ENCODE data around the gene SRD5A3.

Gene SRD5A3

GRCh38 chr4:55386073-55386472 lies 40.0 kb downstream of the SRD5A3 start:
- no peak overlapping the region for H2BK120ac ChIP-seq (ENCODE audit: low read depth, low read length)
- no peak overlapping the region for H3K9ac ChIP-seq (ENCODE audit: low read depth, low read length, poor library complexity)
- no peak overlapping the region for H3K27ac ChIP-seq (replicated peaks; ENCODE audit: low read length)
- H3K9me3 ChIP-seq (replicated peaks in 1 of 2; ENCODE audit: control insufficient read depth in 2 of 2, insufficient read depth in 1 of 2, low read depth in 1 of 2, low read length in 2 of 2): no peaks in the 10 kb centered on the region
- no peak overlapping the region for H2BK12ac ChIP-seq (ENCODE audit: low read length)
- no peak overlapping the region for H3K4ac ChIP-seq (ENCODE audit: low read length)
- no peak overlapping the region for H3K4me2 ChIP-seq (ENCODE audit: insufficient read depth, low read length, poor library complexity, severe bottlenecking)
- H3K79me1 ChIP-seq (ENCODE audit: low read depth, low read length): no peaks in the 10 kb centered on the region
- no peak overlapping the region for H4K91ac ChIP-seq (ENCODE audit: low read depth, low read length, poor library complexity)
- H2BK5ac ChIP-seq (ENCODE audit: low read length): no peak overlapping the region
- H4K8ac ChIP-seq (ENCODE audit: low read depth, low read length): no peak overlapping the region
- peaks cover 0 to 2% of the 10 kb centered on the region in 2 donors for H3K4me1 ChIP-seq (ENCODE audit: control insufficient read depth in 2 of 2, insufficient read depth in 1 of 2, low read depth in 1 of 2, low read length in 2 of 2)
- H3K23ac ChIP-seq (ENCODE audit: low read depth, low read length, poor library complexity): no peak overlapping the region
- no peaks in the 10 kb centered on the region for H3K27me3 ChIP-seq (ENCODE audit: control insufficient read depth in 3 of 3, insufficient read depth in 3 of 3, low read depth in 1 of 3, low read length in 3 of 3)
- no peak overlapping the region for H3K18ac ChIP-seq (ENCODE audit: low read length)
- H3K4me3 ChIP-seq (ENCODE audit: low read length in 2 of 2): no peak overlapping the region
- DNase-seq (ENCODE audit: low spot score): no peak
- no peak overlapping the region for H2AK5ac ChIP-seq (ENCODE audit: low read depth, low read length)
- no peaks in the 10 kb centered on the region for H3K36me3 ChIP-seq (replicated peaks in 1 of 2; ENCODE audit: control insufficient read depth in 2 of 2, insufficient read depth in 2 of 2, low read length in 2 of 2)
- no peak overlapping the region for H3K14ac ChIP-seq (ENCODE audit: low read length)
- peak overlapping the region; percentile 70 for H2AFZ ChIP-seq (ENCODE audit: low read length)
- no peak overlapping the region for H2BK15ac ChIP-seq (ENCODE audit: low read length)

DNA sequence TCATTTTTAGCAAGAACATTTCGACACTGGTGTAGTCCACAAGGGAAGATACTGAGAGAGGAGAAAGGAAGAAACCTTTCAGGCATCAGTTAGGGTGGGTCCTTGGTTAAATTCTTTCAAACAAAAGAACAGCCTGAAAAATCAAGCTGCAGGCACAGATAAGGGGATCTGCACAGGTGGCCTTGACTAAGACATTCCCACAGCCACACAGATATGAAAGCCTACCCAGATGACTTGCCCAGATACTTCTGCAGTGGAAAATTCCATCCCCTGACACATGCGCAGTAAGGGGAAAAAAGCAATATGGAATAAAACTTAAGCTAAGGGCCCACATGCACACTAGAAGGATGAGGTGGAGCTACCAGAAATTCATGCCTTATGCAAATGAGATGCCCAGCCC lies 40.8 kb downstream of the SRD5A3 start:
- H3K27ac ChIP-seq (replicated peaks; ENCODE audit: low read length): no peak overlapping the region
- no peak overlapping the region for H3K18ac ChIP-seq (ENCODE audit: low read length)
- H2BK5ac ChIP-seq (ENCODE audit: low read length): no peak overlapping the region
- H2AFZ ChIP-seq (ENCODE audit: low read length): no peak overlapping the region
- H3K23ac ChIP-seq (ENCODE audit: low read depth, low read length, poor library complexity): no peak overlapping the region
- H3K4me3 ChIP-seq (ENCODE audit: low read length in 2 of 2): no peak overlapping the region
- peaks cover 0 to 2% of the 10 kb centered on the region in 2 donors for H3K4me1 ChIP-seq (ENCODE audit: control insufficient read depth in 2 of 2, insufficient read depth in 1 of 2, low read depth in 1 of 2, low read length in 2 of 2)
- H4K91ac ChIP-seq (ENCODE audit: low read depth, low read length, poor library complexity): no peak overlapping the region
- H3K4ac ChIP-seq (ENCODE audit: low read length): no peak overlapping the region
- no peaks in the 10 kb centered on the region for H3K9me3 ChIP-seq (replicated peaks in 1 of 2; ENCODE audit: control insufficient read depth in 2 of 2, insufficient read depth in 1 of 2, low read depth in 1 of 2, low read length in 2 of 2)
- no peak overlapping the region for H2BK12ac ChIP-seq (ENCODE audit: low read length)
- no peaks in the 10 kb centered on the region for H3K27me3 ChIP-seq (ENCODE audit: control insufficient read depth in 3 of 3, insufficient read depth in 3 of 3, low read depth in 1 of 3, low read length in 3 of 3)
- DNase-seq (ENCODE audit: low spot score): no peak
- no peak overlapping the region for H2BK120ac ChIP-seq (ENCODE audit: low read depth, low read length)
- no peaks in the 10 kb centered on the region for H3K36me3 ChIP-seq (replicated peaks in 1 of 2; ENCODE audit: control insufficient read depth in 2 of 2, insufficient read depth in 2 of 2, low read length in 2 of 2)
- H3K4me2 ChIP-seq (ENCODE audit: insufficient read depth, low read length, poor library complexity, severe bottlenecking): no peak overlapping the region
- no peak overlapping the region for H3K14ac ChIP-seq (ENCODE audit: low read length)
- WGBS, 2 donors (ENCODE audit: extremely low coverage in 2 of 2, insufficient read length in 2 of 2, insufficient replicate concordance in 1 of 2): no CpG with 5 or more reads among the region's 2 CpGs
- no peaks in the 10 kb centered on the region for H3K79me1 ChIP-seq (ENCODE audit: low read depth, low read length)
- H4K8ac ChIP-seq (ENCODE audit: low read depth, low read length): no peak overlapping the region
- H3K9ac ChIP-seq (ENCODE audit: low read depth, low read length, poor library complexity): no peak overlapping the region
- H2BK15ac ChIP-seq (ENCODE audit: low read length): no peak overlapping the region
- H2AK5ac ChIP-seq (ENCODE audit: low read depth, low read length): no peak overlapping the region

GRCh38 chr4:55393461-55394320 lies 47.6 kb downstream of the SRD5A3 start:
- no peak overlapping the region for H3K4me2 ChIP-seq (ENCODE audit: insufficient read depth, low read length, poor library complexity, severe bottlenecking)
- H4K91ac ChIP-seq (ENCODE audit: low read depth, low read length, poor library complexity): no peak overlapping the region
- no peak overlapping the region for H3K14ac ChIP-seq (ENCODE audit: low read length)
- no peak overlapping the region for H3K27ac ChIP-seq (replicated peaks; ENCODE audit: low read length)
- H2BK120ac ChIP-seq (ENCODE audit: low read depth, low read length): no peak overlapping the region
- no peak overlapping the region for H2BK15ac ChIP-seq (ENCODE audit: low read length)
- no CpG with 5 or more reads among the region's 4 CpGs for whole genome bisulfite sequencing, 2 donors (ENCODE audit: extremely low coverage in 2 of 2, insufficient read length in 2 of 2, insufficient replicate concordance in 1 of 2)
- peaks cover 0 to 13% of the 10 kb centered on the region in 2 donors for H3K36me3 ChIP-seq (replicated peaks in 1 of 2; ENCODE audit: control insufficient read depth in 2 of 2, insufficient read depth in 2 of 2, low read length in 2 of 2)
- no peak overlapping the region for H2AK5ac ChIP-seq (ENCODE audit: low read depth, low read length)
- H3K4ac ChIP-seq (ENCODE audit: low read length): no peak overlapping the region
- H2BK12ac ChIP-seq (ENCODE audit: low read length): no peak overlapping the region
- H3K4me3 ChIP-seq (ENCODE audit: low read length in 2 of 2): no peak overlapping the region
- H2AFZ ChIP-seq (ENCODE audit: low read length): peak overlapping the region; percentile 40
- DNase-seq (ENCODE audit: low spot score): no peak
- H3K18ac ChIP-seq (ENCODE audit: low read length): no peak overlapping the region
- H2BK5ac ChIP-seq (ENCODE audit: low read length): no peak overlapping the region
- peaks cover 0 to 2% (median 0%) of the 10 kb centered on the region in 3 experiments for H3K27me3 ChIP-seq (ENCODE audit: control insufficient read depth in 3 of 3, insufficient read depth in 3 of 3, low read depth in 1 of 3, low read length in 3 of 3)
- peak overlapping the region; percentile 21 for H3K23ac ChIP-seq (ENCODE audit: low read depth, low read length, poor library complexity)
- peaks cover 4% of the 10 kb centered on the region for H3K79me1 ChIP-seq (ENCODE audit: low read depth, low read length)
- no peak overlapping the region for H4K8ac ChIP-seq (ENCODE audit: low read depth, low read length)
- no peaks in the 10 kb centered on the region for H3K9me3 ChIP-seq (replicated peaks in 1 of 2; ENCODE audit: control insufficient read depth in 2 of 2, insufficient read depth in 1 of 2, low read depth in 1 of 2, low read length in 2 of 2)
- no peak overlapping the region for H3K9ac ChIP-seq (ENCODE audit: low read depth, low read length, poor library complexity)
- H3K4me1 ChIP-seq (ENCODE audit: control insufficient read depth in 2 of 2, insufficient read depth in 1 of 2, low read depth in 1 of 2, low read length in 2 of 2): peaks cover 4 to 10% of the 10 kb centered on the region in 2 donors

DNA sequence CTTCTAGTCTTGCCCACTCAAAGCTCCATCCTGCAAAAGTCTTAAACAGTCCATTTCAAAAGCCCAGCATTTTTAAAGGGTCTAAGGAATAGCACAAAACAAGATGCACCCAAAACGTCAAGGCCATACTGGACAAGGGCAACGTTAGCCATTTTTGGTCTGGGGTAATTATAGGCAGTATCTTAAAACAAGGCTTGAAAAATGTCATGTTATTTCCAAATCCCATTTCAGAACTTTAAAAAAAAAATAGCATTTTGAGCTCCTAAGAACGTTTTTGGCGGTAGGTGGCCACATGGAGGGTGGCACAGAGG lies 49.1 kb downstream of the SRD5A3 start:
- Histone ChIP-seq H3K27me3 (ENCODE audit: control insufficient read depth in 3 of 3, insufficient read depth in 3 of 3, low read depth in 1 of 3, low read length in 3 of 3) (peaks cover 0 to 2% (median 0%) of the 10 kb centered on the region in 3 experiments), H3K14ac (ENCODE audit: low read length) (no peak overlapping the region), H3K4me1 (ENCODE audit: control insufficient read depth in 2 of 2, insufficient read depth in 1 of 2, low read depth in 1 of 2, low read length in 2 of 2) (peaks cover 6 to 13% of the 10 kb centered on the region in 2 donors), H2BK12ac (ENCODE audit: low read length) (no peak overlapping the region), H3K27ac (replicated peaks; ENCODE audit: low read length) (no peak overlapping the region), H3K4me3 (ENCODE audit: low read length in 2 of 2) (peak overlapping the region; percentile 79 to 97), H3K4me2 (ENCODE audit: insufficient read depth, low read length, poor library complexity, severe bottlenecking) (peak overlapping the region; percentile 75), H3K79me1 (ENCODE audit: low read depth, low read length) (peaks cover 4% of the 10 kb centered on the region), H2BK120ac (ENCODE audit: low read depth, low read length) (no peak overlapping the region), H4K8ac (ENCODE audit: low read depth, low read length) (no peak overlapping the region), H3K4ac (ENCODE audit: low read length) (no peak overlapping the region), H3K18ac (ENCODE audit: low read length) (no peak overlapping the region), H3K36me3 (replicated peaks in 1 of 2; ENCODE audit: control insufficient read depth in 2 of 2, insufficient read depth in 2 of 2, low read length in 2 of 2) (peaks cover 2 to 26% of the 10 kb centered on the region in 2 donors), H2AK5ac (ENCODE audit: low read depth, low read length) (no peak overlapping the region), H4K91ac (ENCODE audit: low read depth, low read length, poor library complexity) (no peak overlapping the region), H3K9ac (ENCODE audit: low read depth, low read length, poor library complexity) (no peak overlapping the region), H2BK5ac (ENCODE audit: low read length) (no peak overlapping the region), H2AFZ (ENCODE audit: low read length) (peak overlapping the region; percentile 95), H2BK15ac (ENCODE audit: low read length) (no peak overlapping the region), H3K23ac (ENCODE audit: low read depth, low read length, poor library complexity) (no peak overlapping the region), H3K9me3 (replicated peaks in 1 of 2; ENCODE audit: control insufficient read depth in 2 of 2, insufficient read depth in 1 of 2, low read depth in 1 of 2, low read length in 2 of 2) (no peaks in the 10 kb centered on the region)
- DNase-seq (ENCODE audit: low spot score): no peak
- no CpG with 5 or more reads among the region's 4 CpGs for WGBS, 2 donors (ENCODE audit: extremely low coverage in 2 of 2, insufficient read length in 2 of 2, insufficient replicate concordance in 1 of 2)

Data from neuronal stem cell (in vitro differentiated cells).